Keratinocyte (primary cell): ENCODE data around the gene DTNB. TPM values are rescaled to one million over a fixed set of nuclear protein-coding genes. Genes with fewer than 3 reads are reported as not detected.

Experiments used
- DNase-seq: peaks from one replicate; pipeline ENCODE4 v3.0.0-alpha.2; 2011; ENCODE audit warnings: low read depth, missing footprints, low spot score
- FAIRE-seq: peaks from 2 replicates; lab custom pipeline; 2011; peaks lifted over from hg19 to GRCh38; lab: Jason Lieb, UNC
- H2AFZ ChIP-seq: 2 replicates; pipeline ENCODE4 v1.6.0; 2012; ENCODE audit warnings: low read length, control low read depth, inconsistent platforms; ENCODE audit not compliant: control insufficient read depth
- H3K27ac ChIP-seq: 2 replicates; pipeline ENCODE4 v1.5.1; 2011; ENCODE audit warnings: low read length; ENCODE audit not compliant: control insufficient read depth, insufficient read depth
- H3K27me3 ChIP-seq: 3 replicates; pipeline ENCODE4 v1.6.0; 2011; ENCODE audit warnings: low read length; ENCODE audit not compliant: control insufficient read depth, insufficient read depth; ENCODE audit errors: extremely low read depth
- H3K36me3 ChIP-seq, 2 experiments: 2 replicates in 1 of 2; 3 replicates in 1 of 2; pipeline ENCODE4 v1.5.1; 2011; ENCODE audit warnings: low read length in 2 of 2, mild to moderate bottlenecking in 1 of 2; ENCODE audit not compliant: control insufficient read depth in 2 of 2, insufficient read depth in 2 of 2; ENCODE audit errors: extremely low read depth in 1 of 2
- H3K4me1 ChIP-seq: 3 replicates; pipeline ENCODE4 v1.5.1; 2011; ENCODE audit warnings: low read length; ENCODE audit not compliant: control insufficient read depth, insufficient read depth; ENCODE audit errors: extremely low read depth
- H3K4me2 ChIP-seq: 3 replicates; pipeline ENCODE4 v1.6.0; 2011; ENCODE audit warnings: low read depth, low read length; ENCODE audit not compliant: control insufficient read depth, insufficient read depth; ENCODE audit errors: extremely low read depth
- H3K4me3 ChIP-seq, 3 experiments: fragments of 200-600 bp in 1 of 3; sonication (generic) in 1 of 3; 2 replicates in 2 of 3; 3 replicates in 1 of 3; pipeline ENCODE4 v1.5.1; 2011 to 2016; ENCODE audit warnings: low read length in 3 of 3, mild to moderate bottlenecking in 3 of 3, control low read depth in 2 of 3, inconsistent platforms in 1 of 3, low read depth in 1 of 3, mixed read lengths in 1 of 3, mixed run types in 1 of 3, moderate library complexity in 1 of 3; ENCODE audit not compliant: control insufficient read depth in 2 of 3, insufficient read depth in 2 of 3; ENCODE audit errors: extremely low read depth in 1 of 3
- H3K79me2 ChIP-seq: 2 replicates; pipeline ENCODE4 v1.6.0; 2012; ENCODE audit warnings: low read length; ENCODE audit not compliant: control insufficient read depth, insufficient read depth
- H3K9ac ChIP-seq: 3 replicates; pipeline ENCODE4 v1.6.0; 2011; ENCODE audit warnings: low read length; ENCODE audit not compliant: control insufficient read depth, insufficient read depth; ENCODE audit errors: extremely low read depth
- H3K9me1 ChIP-seq: 3 replicates; pipeline ENCODE4 v1.6.0; 2011; ENCODE audit warnings: low read length; ENCODE audit not compliant: control insufficient read depth, insufficient read depth; ENCODE audit errors: extremely low read depth
- H3K9me3 ChIP-seq: 2 replicates; pipeline ENCODE4 v1.5.1; 2012; ENCODE audit warnings: low read depth, low read length; ENCODE audit not compliant: control insufficient read depth
- H4K20me1 ChIP-seq: 3 replicates; pipeline ENCODE4 v1.6.0; 2011; ENCODE audit warnings: low read length; ENCODE audit not compliant: control insufficient read depth, insufficient read depth; ENCODE audit errors: extremely low read depth
- EZH2 ChIP-seq: IDR thresholded peaks from one replicate; pipeline ENCODE4 v1.6.1; 2012; ENCODE audit warnings: inconsistent platforms, mild to moderate bottlenecking, low read length, moderate library complexity
- dilution Hi-C: fragments of 300-500 bp; cut with MboI; formaldehyde crosslinking; loops from one replicate; pipeline ENCODE4 v1.7.0; 2020; ENCODE audit warnings: low sequenced_read_pairs; ENCODE audit not compliant: extremely low pct_ligation_motif_present
- polyA plus RNA-seq, 5 experiments: library from polyadenylated mRNA; depleted of rRNA in 3 of 5; stranded (reverse) in 3 of 5; stranded (forward) in 1 of 5; unstranded in 1 of 5; fragments of >200 nt; gene quantifications; 1 replicate in 1 of 5; 2 replicates in 3 of 5; 3 replicates in 1 of 5; pipeline versions ENCODE4 v1.2.1 to v1.2.3, GENCODE V29; 2011 to 2012; ENCODE audit warnings: missing spikeins in 2 of 5, low read depth in 1 of 5, low replicate concordance in 1 of 5
- TF ChIP-seq, protein P1 (sequence below), 3 experiments: IDR thresholded peaks in 1 of 3; conservative IDR thresholded peaks in 1 of 3; optimal IDR thresholded peaks in 1 of 3; 2 replicates in 2 of 3; 3 replicates in 1 of 3; pipeline versions ENCODE3 to v1.5.1; 2011; ENCODE audit warnings: low read length in 3 of 3, mild to moderate bottlenecking in 3 of 3, moderate library complexity in 2 of 3, control low read depth in 1 of 3, inconsistent platforms in 1 of 3; ENCODE audit not compliant: insufficient read depth in 2 of 3; ENCODE audit errors: extremely low read depth in 1 of 3

DTNB gene
- polyA plus RNA-seq, 1 donor (not counting 4 experiments of a cell fraction or from before 2014, with no cell fraction given), result 31.5 TPM

DNA sequence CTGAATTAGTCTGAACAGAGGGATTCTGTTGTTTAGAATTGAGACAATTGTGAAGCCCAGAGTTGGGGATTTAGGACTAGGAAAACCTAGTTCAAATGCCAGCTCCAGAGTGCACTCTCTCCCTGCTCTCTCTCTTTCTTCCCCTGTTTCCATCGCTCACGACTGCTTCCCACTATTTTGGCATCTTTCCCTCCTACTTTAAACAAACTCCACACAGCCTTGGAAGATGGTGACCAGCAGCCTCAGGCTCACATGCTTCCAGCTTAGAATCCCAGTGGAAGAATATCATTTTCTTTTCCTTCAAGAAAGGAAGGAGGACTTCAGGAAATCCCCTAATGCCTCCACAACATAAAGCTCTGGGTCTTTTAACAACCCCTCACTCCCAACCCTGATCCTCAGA lies 325.5 kb downstream of the DTNB start:
- TF ChIP-seq, protein P1, sequence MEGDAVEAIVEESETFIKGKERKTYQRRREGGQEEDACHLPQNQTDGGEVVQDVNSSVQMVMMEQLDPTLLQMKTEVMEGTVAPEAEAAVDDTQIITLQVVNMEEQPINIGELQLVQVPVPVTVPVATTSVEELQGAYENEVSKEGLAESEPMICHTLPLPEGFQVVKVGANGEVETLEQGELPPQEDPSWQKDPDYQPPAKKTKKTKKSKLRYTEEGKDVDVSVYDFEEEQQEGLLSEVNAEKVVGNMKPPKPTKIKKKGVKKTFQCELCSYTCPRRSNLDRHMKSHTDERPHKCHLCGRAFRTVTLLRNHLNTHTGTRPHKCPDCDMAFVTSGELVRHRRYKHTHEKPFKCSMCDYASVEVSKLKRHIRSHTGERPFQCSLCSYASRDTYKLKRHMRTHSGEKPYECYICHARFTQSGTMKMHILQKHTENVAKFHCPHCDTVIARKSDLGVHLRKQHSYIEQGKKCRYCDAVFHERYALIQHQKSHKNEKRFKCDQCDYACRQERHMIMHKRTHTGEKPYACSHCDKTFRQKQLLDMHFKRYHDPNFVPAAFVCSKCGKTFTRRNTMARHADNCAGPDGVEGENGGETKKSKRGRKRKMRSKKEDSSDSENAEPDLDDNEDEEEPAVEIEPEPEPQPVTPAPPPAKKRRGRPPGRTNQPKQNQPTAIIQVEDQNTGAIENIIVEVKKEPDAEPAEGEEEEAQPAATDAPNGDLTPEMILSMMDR (optimal IDR thresholded peaks at IDR 0.05 in 1 of 3, IDR thresholded peaks at IDR 0.05 in 1 of 3, conservative IDR thresholded peaks at IDR 0.05 in 1 of 3; ENCODE audit: extremely low read depth in 1 of 3, insufficient read depth in 2 of 3, low read length in 3 of 3), result no peak
- TF ChIP-seq EZH2, result no peak
- Histone ChIP-seq H3K4me1 (peaks cover 22% of the 10 kb centered on the region), H3K4me2 (peak overlapping the region; percentile 29), H3K79me2 (no peaks in the 10 kb centered on the region), H3K9ac (no peak overlapping the region), H3K4me3 (no peak overlapping the region), H3K36me3 (no peaks in the 10 kb centered on the region), H4K20me1 (no peaks in the 10 kb centered on the region), H3K27ac (no peak overlapping the region), H3K9me1 (no peaks in the 10 kb centered on the region), H3K27me3 (no peaks in the 10 kb centered on the region), H3K9me3 (no peaks in the 10 kb centered on the region), H2AFZ (no peak overlapping the region)
- dilution Hi-C loops, result no loop called here
- FAIRE-seq (no peak), DNase-seq (no peak)

DNA sequence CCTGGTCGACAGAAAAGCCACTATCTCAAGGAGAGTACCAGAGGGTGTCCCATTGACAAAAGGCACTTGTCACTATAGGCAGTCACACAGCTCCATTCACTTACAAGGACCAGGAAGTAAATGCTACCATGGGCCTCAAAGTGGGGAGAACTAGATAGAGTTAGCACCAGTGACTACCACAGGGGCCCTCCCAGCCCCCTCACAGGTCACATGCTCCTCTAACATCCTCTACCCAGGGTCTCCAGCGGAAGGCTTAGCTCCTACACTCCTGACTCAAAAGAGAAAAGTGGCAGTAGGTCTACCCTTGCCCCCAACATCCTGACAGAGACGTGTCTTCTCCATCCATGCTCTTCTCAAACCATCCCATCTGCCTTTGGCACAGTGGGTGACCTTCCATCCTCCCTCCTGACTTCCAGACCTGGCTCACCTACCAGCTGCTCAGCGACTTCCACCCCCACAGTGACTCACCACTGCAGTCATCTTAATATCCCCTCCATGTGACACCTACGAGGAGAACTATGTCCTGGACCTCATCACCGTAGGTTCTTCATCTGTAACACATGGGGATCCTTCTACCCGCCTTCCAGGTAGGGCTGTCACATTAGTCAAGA lies 326.1 kb downstream of the DTNB start:
- Histone ChIP-seq H3K27ac (no peak overlapping the region), H3K4me1 (peaks cover 22% of the 10 kb centered on the region), H3K4me2 (peak overlapping the region; percentile 29)

More for the DNA sequence above, 326.1 kb downstream of the DTNB start:
- Histone ChIP-seq H3K27me3 (no peaks in the 10 kb centered on the region), H3K4me3 (no peak overlapping the region), H3K9ac (no peak overlapping the region), H2AFZ (no peak overlapping the region), H3K36me3 (no peaks in the 10 kb centered on the region), H3K79me2 (no peaks in the 10 kb centered on the region), H3K9me3 (no peaks in the 10 kb centered on the region), H4K20me1 (no peaks in the 10 kb centered on the region), H3K9me1 (no peaks in the 10 kb centered on the region)
- TF ChIP-seq EZH2, result no peak
- dilution Hi-C loops, result no loop called here
- no peak for FAIRE-seq
- no peak for DNase-seq
